HG03280 (cell line): ENCODE data around the gene MAOA.
"Not testable (repeated sequence)": the region's sequence is repeated elsewhere in the genome, so short reads cannot be mapped to it uniquely, and the experiment has no call there.

Experiments
- ATAC-seq: cut with Tn5 transposase; IDR thresholded peaks from one replicate; pipeline ENCODE4 v1.9.1; 2021; ENCODE audit warnings: mild to moderate bottlenecking, moderate library complexity; ENCODE audit not compliant: unreplicated experiment

The MAOA gene

DNA sequence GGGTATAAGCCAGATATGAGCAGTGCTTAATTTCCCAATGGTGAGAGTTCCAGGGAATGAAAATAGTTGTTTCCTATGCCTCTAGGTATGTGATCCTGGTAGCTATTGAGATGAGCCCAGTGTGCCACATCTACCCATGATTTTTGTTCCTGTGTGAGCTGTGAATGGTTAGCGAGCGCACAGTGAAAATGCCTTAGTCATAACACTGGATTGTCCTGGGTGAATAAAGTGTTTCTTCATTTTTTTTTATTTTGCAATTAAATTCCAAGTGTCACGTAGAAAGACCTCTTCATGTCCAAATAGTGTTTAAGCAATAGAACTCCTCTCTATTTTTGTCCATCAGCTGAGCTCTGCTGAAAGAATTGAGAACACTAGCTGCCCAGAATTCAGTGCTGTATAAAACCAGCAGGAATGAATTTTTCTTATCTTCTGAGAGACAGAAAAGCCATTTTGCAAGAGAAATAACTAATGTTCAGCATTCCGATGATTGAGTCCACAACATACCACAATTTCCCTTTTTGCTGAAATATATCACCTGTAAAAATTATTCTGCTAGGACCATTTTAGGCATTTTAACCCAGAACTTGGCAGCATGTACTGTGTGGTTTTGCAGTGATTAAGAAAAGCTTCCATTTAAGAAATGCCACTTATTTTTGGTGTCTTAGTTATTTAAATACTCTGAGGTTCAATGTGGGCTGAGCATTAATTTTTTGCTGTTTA lies 5.6 kb downstream of the MAOA start:
- no peak for ATAC-seq

DNA sequence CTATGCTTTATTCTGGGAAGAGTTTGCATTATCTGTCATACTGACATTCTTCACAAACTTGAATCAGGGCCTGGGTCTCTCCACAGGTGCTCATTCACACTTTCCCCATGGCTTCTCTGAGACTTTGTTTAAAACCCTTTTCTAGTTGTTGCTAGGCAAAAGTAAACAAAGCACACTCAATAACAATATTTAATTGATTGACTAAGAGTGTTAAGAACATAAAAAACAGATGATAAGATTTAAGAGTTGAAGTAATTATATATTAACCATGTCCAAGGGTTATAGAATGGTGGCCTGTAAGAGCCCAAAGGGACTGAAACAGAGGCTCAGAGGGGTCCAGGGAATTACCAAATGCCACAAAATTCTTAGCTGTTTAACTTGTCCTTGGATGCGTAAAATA lies 7.1 kb downstream of the MAOA start:
- no peak for ATAC-seq

DNA sequence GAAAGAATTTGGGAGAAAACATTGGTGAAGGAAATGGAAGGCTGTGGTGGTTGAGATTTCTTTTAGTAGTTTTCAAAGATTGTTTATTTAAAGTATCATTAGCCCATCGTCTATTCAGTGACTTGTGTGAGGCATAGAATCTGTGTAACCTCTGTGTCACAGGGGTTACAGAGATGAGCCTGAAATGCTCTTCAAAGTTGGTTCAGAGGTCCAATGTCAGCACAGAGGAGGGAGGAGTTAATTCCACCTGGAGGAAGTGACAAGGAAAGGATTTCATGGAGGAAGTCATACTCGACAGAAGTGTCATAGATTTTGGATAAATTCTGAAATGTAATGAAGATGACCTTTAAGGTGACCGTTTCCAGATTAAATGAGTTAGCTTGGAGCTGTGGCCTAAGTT lies 8.2 kb downstream of the MAOA start:
- ATAC-seq = no peak

DNA sequence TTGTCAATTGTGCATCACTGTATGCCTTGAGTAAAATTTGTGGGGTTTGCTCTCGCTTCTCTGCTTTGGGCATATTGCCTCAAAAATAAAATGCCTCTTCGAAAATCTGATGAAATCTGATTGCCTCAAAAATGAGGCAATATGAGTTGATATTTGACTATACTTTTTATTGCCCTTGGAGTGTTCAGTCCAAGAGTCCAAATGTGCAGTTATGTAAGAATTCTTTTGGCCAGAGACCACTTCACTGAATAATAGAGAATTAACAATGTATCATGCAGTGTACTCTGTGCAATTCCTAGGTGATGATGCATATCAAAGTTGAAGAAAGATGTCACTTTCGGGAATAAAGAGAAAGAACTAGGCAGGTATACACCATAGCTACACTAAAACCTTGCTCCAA lies 8.6 kb downstream of the MAOA start:
- ATAC-seq = no peak

DNA sequence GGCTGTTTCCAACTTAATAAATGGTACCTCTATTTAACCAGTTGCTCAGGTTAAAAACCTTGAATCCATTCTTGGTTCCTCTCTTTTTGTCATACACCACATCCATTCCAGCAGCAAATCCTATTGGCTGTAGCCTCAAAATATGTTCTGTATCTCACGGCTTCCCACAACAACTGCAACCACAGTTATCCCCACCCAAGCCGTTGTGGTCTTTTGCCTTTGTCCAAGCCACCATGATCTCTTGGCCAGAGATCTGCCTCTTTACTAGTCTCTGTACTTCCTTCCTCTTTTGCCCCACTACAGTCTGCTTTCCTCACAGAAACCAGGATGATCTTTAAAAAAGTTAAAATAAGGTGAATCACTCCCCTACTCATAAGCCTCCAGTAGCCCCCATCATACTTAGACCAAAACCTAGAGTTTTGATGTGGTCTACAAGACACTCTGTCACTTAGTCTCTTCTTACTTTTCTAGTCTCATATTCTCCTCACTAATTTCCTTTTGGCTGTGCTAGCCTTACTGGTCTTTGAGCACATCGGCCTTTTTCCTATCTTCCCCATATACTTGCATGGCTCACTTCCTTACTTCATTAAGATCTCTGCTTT lies 10.3 kb downstream of the MAOA start:
- no peak for ATAC-seq

DNA sequence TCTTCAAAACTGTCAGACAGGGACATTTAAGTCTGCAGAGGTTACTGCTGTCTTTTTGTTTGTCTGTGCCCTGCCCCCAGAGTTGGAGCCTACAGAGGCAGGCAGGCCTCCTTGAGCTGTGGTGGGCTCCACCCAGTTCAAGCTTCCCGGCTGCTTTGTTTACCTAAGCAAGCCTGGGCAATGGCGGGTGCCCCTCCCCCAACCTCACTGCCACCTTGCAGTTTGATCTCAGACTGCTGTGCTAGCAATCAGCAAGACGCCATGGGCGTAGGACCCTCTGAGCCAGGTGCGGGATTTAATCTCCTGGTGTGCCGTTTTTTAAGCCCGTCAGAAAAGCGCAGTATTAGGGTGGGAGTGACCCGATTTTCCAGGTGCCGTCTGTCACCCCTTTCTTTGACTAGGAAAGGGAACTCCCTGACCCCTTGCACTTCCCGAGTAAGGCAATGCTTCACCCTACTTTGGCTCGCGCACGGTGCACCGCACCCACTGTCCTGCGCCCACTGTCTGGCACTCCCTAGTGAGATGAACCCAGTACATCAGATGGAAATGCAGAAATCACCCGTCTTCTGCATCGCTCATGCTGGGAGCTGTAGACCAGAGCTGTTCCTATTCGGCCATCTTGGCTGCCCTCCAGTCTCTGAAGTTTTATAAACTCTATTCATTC lies 20.0 kb downstream of the MAOA start:
- not testable (repeated sequence) for ATAC-seq

DNA sequence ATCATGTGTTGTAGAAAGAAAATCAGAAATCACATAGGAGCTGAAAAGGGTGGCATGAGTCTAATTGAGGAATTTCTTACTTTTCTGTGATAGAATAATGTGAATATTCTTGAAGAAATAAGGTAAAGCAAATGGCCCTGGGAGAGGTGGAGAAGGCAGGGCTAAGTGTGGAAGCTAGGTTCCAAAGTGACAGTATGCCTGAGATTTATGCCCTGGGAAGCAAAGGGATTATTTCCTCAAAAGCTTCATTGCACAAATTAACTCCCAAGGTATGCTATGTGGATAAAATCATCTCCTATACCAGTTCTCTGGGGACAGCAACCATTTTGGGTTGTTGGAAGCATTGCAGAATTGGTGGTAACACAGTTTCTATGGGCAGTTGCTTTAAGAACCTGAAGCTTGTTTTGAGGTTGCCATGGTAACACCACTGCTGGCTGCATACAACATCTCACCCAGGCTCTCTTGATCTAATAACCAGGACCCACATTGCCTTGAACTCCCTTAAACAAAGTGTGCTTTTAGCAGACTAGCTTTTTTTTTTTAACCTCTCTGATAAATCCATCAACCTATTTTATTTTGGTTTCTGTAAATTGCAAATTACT lies 21.0 kb downstream of the MAOA start:
- no peak for ATAC-seq

DNA sequence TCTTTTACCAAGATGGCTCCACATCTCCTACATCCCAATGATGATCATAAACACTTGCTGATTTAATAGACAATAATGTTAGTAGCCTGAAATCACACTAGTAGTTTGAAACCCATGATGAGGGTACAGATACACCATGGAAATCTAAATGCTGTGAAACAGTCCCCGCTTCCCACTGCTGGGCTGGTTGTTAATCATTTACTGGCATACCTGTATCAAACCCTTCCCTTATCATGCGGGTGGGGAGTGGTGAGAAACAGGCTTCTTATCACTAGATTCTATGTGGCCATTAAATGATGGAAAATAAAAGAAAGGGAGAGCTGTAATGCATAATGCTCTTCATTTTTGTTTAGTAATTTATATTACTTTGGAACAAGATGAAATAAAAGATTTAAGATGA lies 21.9 kb downstream of the MAOA start:
- no peak for ATAC-seq

DNA sequence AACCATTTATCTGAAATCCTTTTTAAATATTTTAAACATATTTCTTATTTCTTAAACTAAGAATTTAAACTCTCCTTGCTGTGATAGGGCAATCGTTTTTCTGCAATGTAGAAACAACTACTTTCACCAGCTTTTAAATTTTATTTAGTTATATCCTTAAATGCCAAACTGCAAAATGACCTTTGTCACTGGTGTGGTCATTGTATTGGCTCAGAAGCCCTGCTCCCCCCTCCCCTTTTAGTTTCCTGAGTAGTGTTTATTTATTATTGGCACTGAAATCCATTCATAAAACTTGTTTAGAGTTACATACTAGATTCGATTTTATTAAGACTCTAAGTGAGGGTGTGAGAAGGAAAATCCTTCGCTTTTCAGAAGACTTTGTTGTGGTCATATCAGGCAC lies 23.0 kb downstream of the MAOA start:
- ATAC-seq = no peak

DNA sequence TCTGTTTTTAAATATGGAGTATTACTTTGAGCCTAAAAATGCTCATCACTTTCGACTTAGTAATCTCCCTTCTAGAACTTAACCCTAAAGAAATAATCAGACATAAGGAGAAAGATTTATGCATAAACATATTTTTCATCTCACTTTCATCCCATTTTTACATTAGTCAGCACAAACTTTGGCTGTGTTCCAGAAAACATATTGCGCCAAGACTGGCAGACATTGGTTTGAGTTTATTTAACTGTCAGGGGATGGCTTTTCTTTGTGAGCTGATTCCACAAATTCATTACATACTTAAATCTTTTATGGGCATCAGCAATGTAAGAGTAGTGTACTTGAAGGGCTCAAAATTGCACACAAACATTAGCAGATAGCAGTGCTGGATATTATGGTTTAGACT lies 23.7 kb downstream of the MAOA start:
- ATAC-seq = no peak

DNA sequence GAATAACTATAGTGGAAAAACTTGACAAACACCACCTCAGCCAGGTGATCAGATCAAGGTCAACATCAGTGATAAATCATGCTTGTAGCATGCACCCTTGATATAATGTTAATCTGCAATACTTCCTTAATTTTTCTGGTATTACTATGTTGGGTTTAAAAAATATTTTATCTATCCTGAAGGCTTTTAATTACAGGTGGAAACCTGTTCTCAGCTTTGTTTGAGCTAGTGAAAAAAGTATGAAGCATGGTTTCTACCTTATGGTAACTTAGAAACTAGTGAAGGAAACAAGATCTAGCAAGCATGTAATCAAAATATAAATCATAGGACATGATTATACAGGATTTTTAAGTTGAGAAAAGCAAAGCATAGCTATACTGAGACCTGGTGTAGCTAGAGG lies 26.6 kb downstream of the MAOA start:
- ATAC-seq = no peak

DNA sequence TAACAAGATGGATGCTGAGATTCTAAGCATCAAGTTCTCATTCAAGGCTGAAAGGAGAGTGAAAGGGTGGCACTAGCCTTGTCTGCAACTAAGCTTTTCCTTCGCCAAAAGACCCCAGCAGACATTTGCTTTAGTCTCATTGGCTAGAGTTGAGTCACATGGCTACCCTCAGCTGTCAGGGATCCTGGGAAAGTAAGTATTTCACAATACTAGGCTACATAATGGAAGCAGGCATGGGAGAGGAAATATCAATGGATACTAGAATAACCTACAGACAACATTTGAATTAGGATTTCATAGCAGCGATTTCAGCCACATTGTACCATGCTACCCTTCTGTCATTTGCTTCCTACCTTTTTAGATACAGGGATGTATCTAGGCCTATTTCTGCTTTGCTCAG lies 29.1 kb downstream of the MAOA start:
- ATAC-seq = no peak

DNA sequence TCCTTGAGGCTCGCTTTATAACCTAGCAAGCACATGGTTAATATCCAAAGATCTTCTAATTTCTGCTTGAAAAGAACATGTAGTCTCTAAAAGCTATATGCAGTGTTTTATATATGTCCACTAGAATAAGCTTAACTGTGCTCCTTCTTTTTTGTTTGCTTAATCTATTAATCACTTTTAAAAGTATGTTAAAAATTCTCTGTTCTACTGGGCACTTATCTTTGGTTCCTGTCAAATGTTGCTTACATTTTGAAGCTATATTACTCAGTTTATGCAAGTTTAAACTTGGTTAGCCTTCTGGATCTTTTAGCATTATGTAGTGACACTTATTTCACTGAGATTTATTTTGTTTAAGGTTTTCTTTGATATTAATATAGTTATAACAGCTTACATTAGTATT lies 32.5 kb downstream of the MAOA start:
- no peak for ATAC-seq

DNA sequence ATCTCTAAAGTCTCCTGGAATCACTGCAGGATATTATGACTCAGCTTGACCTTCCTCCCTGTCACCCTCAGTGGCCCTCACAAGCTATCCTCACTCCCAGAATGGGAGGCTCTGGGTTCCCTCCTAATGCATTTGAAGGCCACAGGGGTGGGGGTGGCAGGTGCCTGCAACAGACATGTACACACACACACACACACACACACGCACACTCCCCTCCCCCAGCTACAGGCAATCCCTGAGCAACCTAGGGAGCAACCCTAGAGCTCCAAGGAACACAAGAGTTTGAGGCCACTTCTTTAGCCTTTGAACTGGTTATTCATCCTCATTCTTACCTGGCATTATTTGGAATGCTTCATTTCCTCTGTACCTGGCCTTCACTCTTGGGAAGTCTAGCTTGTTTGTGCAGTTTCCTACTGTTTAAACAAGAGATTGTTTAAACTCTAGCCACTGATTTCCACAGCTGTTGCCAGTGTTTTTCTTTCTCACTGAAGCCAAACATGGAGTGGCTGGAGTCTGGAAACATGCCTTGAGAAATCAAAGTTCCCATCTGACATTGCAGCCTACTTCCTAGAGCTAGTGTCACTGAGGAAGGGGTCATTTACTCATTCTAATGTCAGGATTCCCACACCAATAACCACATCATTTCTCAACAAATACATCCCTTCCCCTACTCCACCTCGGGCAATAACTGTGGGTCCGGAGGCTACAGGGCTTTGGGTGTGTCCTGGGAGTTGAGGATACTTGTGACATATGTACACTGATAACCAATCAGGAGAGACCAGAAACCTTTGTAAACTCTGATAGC lies 37.7 kb downstream of the MAOA start:
- ATAC-seq = no peak

DNA sequence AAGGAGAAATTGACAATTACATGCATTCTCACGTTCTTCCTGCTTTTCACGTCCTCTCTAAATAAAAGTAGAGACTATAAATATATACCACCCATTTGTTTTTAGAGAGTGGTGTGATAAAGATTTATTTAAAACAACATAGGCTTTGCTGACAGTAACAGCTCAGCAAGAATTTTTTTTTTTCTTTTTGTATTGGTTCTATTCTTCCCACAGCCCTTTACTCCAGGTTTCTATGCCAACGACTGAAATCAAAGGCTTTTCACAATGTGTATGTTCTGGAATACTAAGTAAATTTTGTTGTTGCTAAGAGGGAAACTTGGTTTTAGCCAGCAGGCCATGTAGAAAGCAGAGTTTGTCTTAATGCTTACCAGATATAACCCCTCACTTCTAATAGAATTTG lies 43.4 kb downstream of the MAOA start:
- ATAC-seq = no peak

DNA sequence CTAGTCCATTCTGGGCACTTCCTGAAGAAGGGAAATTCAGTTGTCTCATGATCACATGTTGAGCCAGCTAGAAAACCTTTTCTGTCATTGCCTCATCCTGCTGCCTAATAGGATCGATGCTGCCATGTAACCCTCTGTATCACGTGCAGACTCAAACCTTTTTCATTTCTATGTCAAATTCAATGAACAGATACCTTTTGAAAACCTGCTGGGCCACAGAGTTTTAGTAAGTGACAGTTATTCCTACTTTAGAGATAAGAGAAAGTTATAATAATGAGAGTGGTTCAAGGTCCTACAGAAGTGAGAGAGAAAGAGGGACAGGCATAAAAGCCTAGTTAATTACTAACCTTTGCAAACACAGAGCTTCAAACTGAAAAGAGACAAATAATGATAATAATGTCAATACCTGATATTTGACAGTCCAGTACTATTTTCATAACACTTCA lies 46.0 kb downstream of the MAOA start:
- no peak for ATAC-seq

DNA sequence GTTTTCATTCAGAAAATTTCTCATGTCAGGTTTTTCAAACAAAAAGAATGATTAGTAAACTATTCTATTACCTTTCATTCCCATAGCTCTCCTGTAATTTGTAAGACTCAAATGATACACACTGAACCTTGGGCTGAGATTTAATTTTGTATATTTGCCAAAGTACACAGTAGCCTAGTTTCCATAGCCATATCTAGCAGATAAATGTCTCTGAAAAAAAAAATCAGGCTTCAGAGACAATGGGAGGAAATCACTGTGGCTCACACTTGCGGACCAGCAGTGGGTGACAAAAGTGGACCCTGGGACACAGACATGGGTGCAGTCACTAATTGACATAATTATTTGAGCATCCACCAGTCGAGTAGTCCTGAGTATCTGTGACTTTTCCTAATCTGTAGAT lies 46.6 kb downstream of the MAOA start:
- ATAC-seq = no peak

DNA sequence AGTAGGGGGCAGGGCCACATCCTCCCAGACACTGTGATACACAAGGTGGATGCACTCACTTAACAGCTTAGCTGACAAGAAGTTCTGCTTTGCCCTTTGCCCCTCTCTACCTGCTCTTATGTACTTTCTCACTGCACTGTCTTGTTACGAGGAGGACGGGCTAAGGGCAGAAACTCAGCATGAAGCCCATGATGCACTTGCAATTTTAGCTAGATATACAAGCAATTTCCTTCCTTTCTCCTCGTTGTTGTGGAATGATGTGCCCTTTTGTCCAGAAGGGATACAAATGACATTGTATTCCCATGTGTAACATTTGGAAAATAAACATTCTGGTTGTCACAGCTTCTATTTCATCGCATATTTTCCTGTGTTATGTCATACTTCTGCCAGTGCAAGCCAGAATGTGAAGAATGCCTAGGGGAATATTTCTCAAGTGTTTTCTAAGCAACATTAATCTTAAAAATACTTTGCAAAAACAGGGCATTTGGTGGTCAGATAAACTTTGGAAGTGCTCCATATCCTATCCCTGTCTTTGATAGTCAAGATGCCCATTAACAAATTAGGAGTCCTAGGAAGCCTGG lies 47.2 kb downstream of the MAOA start:
- ATAC-seq = no peak

DNA sequence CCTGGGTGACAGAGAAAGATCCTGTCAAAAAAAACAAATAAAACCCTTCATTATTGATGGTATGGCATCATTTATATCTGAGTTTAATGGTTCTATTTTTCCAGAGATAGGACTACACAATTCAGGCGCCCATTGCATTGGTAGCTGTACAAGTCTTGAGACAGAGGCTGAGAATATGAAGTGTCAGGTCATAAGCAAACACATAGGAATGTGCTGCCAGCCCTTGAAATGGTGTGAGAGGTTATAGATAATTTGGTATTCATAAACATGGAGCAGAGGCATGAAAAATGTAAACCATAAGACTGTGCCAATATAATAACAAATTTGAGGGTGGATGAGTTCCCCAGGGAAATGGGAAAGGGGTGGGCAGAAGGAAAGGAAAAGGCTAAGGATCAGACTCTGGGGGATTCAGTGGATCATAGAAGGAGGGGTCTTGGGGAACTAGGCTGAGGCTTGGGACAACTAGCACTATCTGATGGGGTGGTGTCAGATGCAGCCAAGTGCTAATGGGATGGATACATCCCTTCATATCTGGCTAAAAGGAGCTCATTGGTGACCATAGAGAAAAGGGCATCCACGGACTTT lies 50.8 kb downstream of the MAOA start:
- ATAC-seq = no peak

DNA sequence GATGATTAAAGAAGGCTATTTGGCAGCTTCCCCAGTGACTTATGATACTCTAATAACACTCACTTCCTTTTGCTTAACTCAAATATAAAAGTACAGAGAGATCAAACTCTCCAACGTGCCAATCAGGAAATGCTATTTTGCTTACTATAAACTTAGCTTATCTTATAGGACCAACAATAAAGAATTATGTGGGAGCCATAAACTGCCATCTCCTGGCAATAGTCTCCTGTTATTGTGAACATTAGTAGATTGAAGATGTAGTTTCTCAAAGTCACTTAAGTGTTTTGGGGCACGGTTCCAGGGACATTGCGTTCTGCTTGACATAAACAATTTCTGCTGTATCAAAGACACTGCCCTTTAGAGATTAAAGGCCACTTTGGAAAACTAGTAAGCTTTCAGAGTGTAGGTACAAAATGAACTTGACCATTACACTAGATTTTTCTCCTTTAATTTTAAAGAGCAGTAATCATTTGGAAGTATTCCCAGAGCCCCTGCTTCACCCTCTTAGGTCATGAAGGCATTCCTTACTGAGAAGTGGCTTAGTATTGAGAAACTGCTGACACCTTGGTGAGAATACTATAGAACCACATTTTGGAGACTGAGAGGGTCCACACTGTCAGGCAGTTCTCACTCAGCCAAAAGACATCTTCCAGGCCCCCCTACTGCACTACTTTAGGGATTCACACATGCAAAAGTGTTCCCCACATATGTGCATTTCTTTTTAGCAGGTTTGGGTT lies 51.9 kb downstream of the MAOA start:
- no peak for ATAC-seq
